Measurements from ENCODE around the gene TRAPPC12. TPM values are rescaled to one million over a fixed set of nuclear protein-coding genes. Genes with fewer than 3 reads are reported as not detected.

The TRAPPC12 gene
- total RNA-seq, 1 donor, result 67.0 TPM

DNA sequence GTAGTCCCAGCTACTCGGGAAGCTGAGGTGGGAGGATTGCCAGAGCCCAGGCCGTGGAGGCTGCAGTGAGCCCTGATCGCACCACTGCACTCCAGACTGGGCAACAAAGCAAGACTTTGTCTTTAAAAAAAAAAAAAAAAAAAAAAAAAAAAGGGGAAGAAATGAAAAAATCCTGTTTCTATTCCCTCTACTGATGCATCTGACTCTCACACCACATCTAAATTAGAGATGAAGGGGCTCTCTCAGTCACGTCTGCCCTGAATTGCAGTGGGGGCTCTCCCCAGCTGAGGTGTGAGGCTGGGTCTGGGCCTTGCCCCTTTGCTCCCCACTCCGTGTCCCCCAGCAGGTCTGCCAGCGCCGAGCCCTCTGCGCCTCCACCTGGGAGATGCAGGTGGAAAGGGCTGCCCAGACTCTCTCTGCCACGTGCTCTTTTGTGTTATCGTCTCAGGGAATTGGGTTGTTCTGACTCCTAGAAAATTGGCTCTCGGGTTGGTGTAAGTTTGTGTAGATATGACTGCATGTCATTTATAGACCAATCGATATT lies 30.2 kb downstream of the TRAPPC12 start:
- Histone ChIP-seq H3K9me3 (ENCODE audit: low read depth, low read length) (no peaks in the 10 kb centered on the region), H3K4me1 (ENCODE audit: insufficient read depth, low read length) (no peaks in the 10 kb centered on the region), H3K36me3 (ENCODE audit: insufficient read depth, low read length) (peaks cover 17% of the 10 kb centered on the region), H4K20me1 (ENCODE audit: insufficient read depth, low read length) (peaks cover 6% of the 10 kb centered on the region), H3K79me2 (ENCODE audit: insufficient read depth, low read length) (peaks cover 34% of the 10 kb centered on the region), H3K4me2 (ENCODE audit: insufficient read depth, low read length) (no peak overlapping the region), H2AFZ (ENCODE audit: low read length) (no peak overlapping the region), H3K27me3 (ENCODE audit: insufficient read depth, low read length) (no peaks in the 10 kb centered on the region), H3K4me3 (ENCODE audit: insufficient read depth, low read length) (no peak overlapping the region), H3K27ac (ENCODE audit: low read depth, low read length) (no peak overlapping the region)
- TF ChIP-seq, protein P1, sequence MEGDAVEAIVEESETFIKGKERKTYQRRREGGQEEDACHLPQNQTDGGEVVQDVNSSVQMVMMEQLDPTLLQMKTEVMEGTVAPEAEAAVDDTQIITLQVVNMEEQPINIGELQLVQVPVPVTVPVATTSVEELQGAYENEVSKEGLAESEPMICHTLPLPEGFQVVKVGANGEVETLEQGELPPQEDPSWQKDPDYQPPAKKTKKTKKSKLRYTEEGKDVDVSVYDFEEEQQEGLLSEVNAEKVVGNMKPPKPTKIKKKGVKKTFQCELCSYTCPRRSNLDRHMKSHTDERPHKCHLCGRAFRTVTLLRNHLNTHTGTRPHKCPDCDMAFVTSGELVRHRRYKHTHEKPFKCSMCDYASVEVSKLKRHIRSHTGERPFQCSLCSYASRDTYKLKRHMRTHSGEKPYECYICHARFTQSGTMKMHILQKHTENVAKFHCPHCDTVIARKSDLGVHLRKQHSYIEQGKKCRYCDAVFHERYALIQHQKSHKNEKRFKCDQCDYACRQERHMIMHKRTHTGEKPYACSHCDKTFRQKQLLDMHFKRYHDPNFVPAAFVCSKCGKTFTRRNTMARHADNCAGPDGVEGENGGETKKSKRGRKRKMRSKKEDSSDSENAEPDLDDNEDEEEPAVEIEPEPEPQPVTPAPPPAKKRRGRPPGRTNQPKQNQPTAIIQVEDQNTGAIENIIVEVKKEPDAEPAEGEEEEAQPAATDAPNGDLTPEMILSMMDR (IDR thresholded peaks at IDR 0.05; ENCODE audit: extremely low read depth, low read depth, low read length), result no peak
- no peak for DNase-seq (ENCODE audit: insufficient read length, low spot score, missing footprints)

DNA sequence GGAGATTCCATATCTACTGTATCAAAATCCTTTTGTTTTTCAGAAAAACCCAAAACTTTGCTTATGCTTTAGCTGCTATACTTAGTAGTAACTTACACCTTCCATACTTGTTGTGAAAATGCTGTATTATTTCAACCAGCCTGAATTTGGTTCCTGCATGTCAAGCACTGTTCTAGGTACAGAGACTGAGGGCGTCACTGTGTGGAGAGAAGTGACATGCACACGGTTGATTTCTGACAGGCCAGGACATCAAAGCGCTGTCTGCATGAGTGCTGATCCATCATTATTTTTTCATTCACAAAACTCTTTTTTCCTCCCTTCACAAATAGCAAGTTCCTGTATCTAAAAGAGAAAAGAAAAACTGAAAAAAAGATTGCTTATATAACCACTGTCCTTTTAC lies 31.6 kb downstream of the TRAPPC12 start:
- Histone ChIP-seq H4K20me1 (ENCODE audit: insufficient read depth, low read length) (peaks cover 7% of the 10 kb centered on the region), H3K27me3 (ENCODE audit: insufficient read depth, low read length) (no peaks in the 10 kb centered on the region), H3K4me1 (ENCODE audit: insufficient read depth, low read length) (no peaks in the 10 kb centered on the region), H3K27ac (ENCODE audit: low read depth, low read length) (no peak overlapping the region), H3K9me3 (ENCODE audit: low read depth, low read length) (no peaks in the 10 kb centered on the region), H3K79me2 (ENCODE audit: insufficient read depth, low read length) (peaks cover 30% of the 10 kb centered on the region), H3K36me3 (ENCODE audit: insufficient read depth, low read length) (peaks cover 20% of the 10 kb centered on the region), H3K4me3 (ENCODE audit: insufficient read depth, low read length) (no peak overlapping the region), H3K4me2 (ENCODE audit: insufficient read depth, low read length) (no peak overlapping the region), H2AFZ (ENCODE audit: low read length) (no peak overlapping the region)
- TF ChIP-seq, protein P1 (IDR thresholded peaks at IDR 0.05; ENCODE audit: extremely low read depth, low read depth, low read length), result no peak
- no peak for DNase-seq (ENCODE audit: insufficient read length, low spot score, missing footprints)

DNA sequence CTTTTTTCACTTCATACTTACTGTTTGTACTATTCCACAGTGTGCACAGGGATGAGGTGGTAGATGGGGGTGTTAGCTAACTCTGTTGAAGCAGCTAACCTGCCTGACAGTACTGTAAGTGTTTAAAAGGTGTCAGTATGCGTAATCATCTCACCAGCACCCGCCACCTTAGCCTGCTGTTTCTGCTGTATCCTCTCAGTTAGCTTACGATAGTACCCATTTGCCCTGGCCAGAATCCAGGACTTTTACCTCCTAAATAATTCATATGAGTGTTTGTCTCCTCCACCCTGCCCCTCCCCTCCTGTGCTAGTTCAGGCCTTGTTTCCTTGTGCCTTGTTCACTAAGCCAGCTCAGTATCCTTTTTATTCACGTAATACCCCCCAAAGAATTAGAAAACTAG lies 34.2 kb downstream of the TRAPPC12 start:
- no peaks in the 10 kb centered on the region for H3K9me3 ChIP-seq (ENCODE audit: low read depth, low read length)
- no peak overlapping the region for H3K4me2 ChIP-seq (ENCODE audit: insufficient read depth, low read length)
- H3K4me1 ChIP-seq (ENCODE audit: insufficient read depth, low read length), result no peaks in the 10 kb centered on the region
- peaks cover 7% of the 10 kb centered on the region for H4K20me1 ChIP-seq (ENCODE audit: insufficient read depth, low read length)
- H3K27me3 ChIP-seq (ENCODE audit: insufficient read depth, low read length), result no peaks in the 10 kb centered on the region
- H3K79me2 ChIP-seq (ENCODE audit: insufficient read depth, low read length), result peaks cover 26% of the 10 kb centered on the region
- no peak overlapping the region for H3K4me3 ChIP-seq (ENCODE audit: insufficient read depth, low read length)
- H3K27ac ChIP-seq (ENCODE audit: low read depth, low read length), result no peak overlapping the region
- no peak overlapping the region for H2AFZ ChIP-seq (ENCODE audit: low read length)
- DNase-seq (ENCODE audit: insufficient read length, low spot score, missing footprints), result no peak
- peaks cover 21% of the 10 kb centered on the region for H3K36me3 ChIP-seq (ENCODE audit: insufficient read depth, low read length)
- TF ChIP-seq, protein P1 (IDR thresholded peaks at IDR 0.05; ENCODE audit: extremely low read depth, low read depth, low read length), result no peak

DNA sequence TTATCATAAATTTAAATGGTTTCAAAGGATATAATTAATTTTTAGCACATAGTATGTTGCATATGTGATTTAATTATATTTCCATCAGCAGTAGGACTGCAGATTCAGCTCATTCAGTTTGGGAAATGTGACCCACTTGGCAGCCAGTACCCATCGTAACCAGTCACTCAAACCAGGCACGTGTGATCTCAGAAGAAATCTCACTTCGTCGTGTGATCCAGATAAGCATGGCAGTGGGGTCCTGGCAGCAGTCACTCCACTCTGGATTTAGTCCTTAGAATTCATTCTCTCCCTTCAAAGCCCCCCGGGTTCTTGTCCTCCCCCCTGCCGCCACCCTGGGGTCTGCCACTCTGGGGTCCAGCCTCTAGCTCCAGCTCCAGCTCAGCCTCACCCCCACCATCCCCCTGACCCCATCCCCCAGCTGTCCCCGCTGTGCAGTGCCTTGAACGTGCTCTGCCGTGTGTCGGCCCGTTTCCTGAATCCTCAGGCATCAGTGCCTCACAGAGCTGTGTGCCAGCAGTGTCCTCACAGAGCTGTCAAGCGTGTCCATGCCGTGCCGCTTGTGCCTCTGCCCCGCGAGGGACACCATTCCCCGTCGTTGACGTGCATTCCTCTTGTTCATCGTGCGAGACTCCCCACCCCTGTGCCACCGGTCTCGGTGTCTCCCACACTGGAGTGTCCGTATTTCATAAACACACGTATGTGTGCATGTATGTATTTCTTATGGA lies 34.8 kb downstream of the TRAPPC12 start:
- Histone ChIP-seq H3K36me3 (ENCODE audit: insufficient read depth, low read length) (peaks cover 21% of the 10 kb centered on the region), H4K20me1 (ENCODE audit: insufficient read depth, low read length) (peaks cover 7% of the 10 kb centered on the region), H3K27me3 (ENCODE audit: insufficient read depth, low read length) (no peaks in the 10 kb centered on the region), H3K4me1 (ENCODE audit: insufficient read depth, low read length) (no peaks in the 10 kb centered on the region), H3K27ac (ENCODE audit: low read depth, low read length) (no peak overlapping the region), H3K4me3 (ENCODE audit: insufficient read depth, low read length) (no peak overlapping the region), H3K9me3 (ENCODE audit: low read depth, low read length) (no peaks in the 10 kb centered on the region), H2AFZ (ENCODE audit: low read length) (no peak overlapping the region), H3K4me2 (ENCODE audit: insufficient read depth, low read length) (no peak overlapping the region), H3K79me2 (ENCODE audit: insufficient read depth, low read length) (peaks cover 22% of the 10 kb centered on the region)
- no peak for DNase-seq (ENCODE audit: insufficient read length, low spot score, missing footprints)
- TF ChIP-seq, protein P1 (IDR thresholded peaks at IDR 0.05; ENCODE audit: extremely low read depth, low read depth, low read length), result no peak
